GM12864 (cell line): ENCODE data around the gene CYBRD1.

Experiments
- DNase-seq: peaks from one replicate; pipeline ENCODE4 v3.0.0-alpha.2; 2011; ENCODE audit warnings: low read depth
- H3K4me3 ChIP-seq: 2 replicates; pipeline ENCODE4 v1.5.1; 2011; ENCODE audit warnings: mild to moderate bottlenecking, low read depth, low read length, control low read depth
- TF ChIP-seq, protein P1 (sequence below): IDR thresholded peaks from 2 replicates; pipeline ENCODE4 v1.5.1; 2011; ENCODE audit warnings: low read depth, mild to moderate bottlenecking, moderate library complexity, low read length, control low read depth, inconsistent platforms; ENCODE audit errors: missing control alignments

CYBRD1 gene

DNA sequence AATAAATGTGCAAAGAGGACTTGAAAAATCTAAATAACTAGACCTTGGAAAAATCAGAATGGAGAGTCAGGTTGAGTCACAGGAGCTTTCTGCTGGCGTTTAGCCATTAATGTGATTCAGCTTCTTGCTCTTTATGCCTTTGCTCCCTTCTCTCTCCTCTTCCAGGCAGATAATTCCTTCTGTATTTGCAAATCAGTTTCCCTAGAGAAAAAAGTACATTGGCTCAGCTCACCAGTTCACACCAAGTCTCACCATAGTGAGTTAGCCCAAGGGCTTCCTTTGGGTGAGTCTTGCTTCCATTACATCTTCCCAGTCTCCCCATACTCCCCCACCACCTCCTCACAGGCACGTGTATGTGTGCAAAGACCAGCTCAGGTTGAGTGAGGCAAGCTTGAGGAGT lies 73.6 kb downstream of the CYBRD1 start:
- no peak overlapping the region for H3K4me3 ChIP-seq
- DNase-seq = no peak
- TF ChIP-seq, protein P1, sequence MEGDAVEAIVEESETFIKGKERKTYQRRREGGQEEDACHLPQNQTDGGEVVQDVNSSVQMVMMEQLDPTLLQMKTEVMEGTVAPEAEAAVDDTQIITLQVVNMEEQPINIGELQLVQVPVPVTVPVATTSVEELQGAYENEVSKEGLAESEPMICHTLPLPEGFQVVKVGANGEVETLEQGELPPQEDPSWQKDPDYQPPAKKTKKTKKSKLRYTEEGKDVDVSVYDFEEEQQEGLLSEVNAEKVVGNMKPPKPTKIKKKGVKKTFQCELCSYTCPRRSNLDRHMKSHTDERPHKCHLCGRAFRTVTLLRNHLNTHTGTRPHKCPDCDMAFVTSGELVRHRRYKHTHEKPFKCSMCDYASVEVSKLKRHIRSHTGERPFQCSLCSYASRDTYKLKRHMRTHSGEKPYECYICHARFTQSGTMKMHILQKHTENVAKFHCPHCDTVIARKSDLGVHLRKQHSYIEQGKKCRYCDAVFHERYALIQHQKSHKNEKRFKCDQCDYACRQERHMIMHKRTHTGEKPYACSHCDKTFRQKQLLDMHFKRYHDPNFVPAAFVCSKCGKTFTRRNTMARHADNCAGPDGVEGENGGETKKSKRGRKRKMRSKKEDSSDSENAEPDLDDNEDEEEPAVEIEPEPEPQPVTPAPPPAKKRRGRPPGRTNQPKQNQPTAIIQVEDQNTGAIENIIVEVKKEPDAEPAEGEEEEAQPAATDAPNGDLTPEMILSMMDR = no peak

DNA sequence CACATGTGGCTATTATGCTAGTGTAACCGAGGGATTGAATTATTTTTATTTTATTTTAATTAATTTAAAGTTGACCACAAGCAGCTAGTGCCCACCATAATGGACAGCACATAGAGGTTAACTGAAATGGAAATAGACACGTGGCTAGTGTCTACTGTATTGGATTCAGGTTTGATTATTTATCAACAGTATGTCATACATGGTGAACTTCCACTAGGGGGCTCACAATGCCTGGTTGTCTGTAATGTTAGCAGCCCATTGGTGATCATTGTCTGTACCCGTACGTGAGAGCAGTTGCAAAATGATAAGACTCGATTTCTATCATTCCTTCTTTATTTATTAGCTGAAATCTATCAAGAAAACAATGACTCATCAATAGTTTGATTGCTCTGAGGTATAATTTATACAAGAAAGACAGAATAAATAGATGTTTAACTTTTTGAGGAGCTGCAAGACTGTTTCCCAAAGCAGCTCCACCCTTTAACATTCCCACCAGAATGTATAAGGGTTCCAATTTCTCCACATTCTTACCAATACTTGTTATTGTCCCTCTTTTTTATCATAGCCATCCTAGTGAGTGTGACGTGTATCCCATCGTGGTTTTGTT lies 76.5 kb downstream of the CYBRD1 start:
- H3K4me3 ChIP-seq = no peak overlapping the region
- DNase-seq = peak; percentile 39
- TF ChIP-seq, protein P1 = peak; percentile 81

DNA sequence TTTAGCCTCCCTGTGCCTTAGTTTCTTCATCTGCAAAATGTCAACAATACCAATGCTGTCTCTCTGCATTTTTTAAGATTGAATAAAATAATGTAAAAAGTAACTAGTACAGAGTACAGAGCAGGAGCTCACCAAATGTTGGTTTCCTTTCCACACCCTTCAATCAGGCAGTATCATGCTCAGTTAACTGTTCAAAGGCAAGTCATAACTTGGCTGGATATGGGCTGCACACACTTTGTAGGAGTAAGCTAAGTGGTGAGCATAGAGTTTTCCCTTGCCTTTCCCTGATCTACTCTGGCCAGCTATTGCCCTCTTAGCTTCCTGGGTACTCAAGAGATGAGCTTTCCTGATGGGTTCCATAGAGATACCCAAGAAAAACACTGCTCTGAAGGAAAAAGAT lies 77.9 kb downstream of the CYBRD1 start:
- no peak overlapping the region for H3K4me3 ChIP-seq
- TF ChIP-seq, protein P1 = no peak
- no peak for DNase-seq

DNA sequence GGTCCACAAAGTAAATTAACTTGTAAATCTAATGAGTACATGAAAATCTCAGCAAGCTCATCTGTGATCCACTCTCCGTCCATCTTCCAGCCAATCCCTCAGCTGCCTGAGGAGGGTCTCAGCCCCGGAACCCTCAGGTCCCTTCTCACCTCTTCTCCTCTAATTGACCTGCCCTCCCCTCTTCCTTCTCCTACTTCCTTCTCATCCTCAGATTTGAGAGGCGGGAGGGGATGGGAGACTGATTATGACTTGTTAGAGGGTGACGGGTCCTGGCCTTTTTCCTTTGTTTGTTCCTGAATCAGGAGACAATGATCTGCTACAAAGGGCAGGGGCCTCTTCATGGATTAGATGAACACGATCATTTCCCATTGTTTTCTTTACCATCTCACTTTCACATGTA lies 80.1 kb downstream of the CYBRD1 start:
- TF ChIP-seq, protein P1 = no peak
- H3K4me3 ChIP-seq = no peak overlapping the region
- DNase-seq = no peak
